Esophagus muscularis mucosa (tissue), 4 donors: Measurements from ENCODE around the gene UBQLNL. TPM values are rescaled to one million over a fixed set of nuclear protein-coding genes. Genes with fewer than 3 reads are reported as not detected.

Experiments
- DNase-seq: peaks from one replicate; pipeline ENCODE4 v3.0.0-alpha.2; 2017; ENCODE audit errors: extremely low spot score
- H3K27ac ChIP-seq, 4 donors: fragments of 200-600 bp; sonication (generic); replicated peaks in 1 of 4; 1 replicate in 3 of 4; 2 replicates in 1 of 4; pipeline ENCODE4 v1.5.1; 2016 to 2019; ENCODE audit warnings: mild to moderate bottlenecking in 1 of 4
- H3K27me3 ChIP-seq, 4 donors: fragments of 200-600 bp; sonication (generic); one replicate each; pipeline versions ENCODE4 v1.5.1 to v1.6.0; 2016 to 2019
- H3K36me3 ChIP-seq, 4 donors: fragments of 200-600 bp; sonication (generic); one replicate each; pipeline ENCODE4 v1.5.1; 2016 to 2019
- H3K4me1 ChIP-seq, 4 donors: fragments of 200-600 bp; sonication (generic); one replicate each; pipeline ENCODE4 v1.5.1; 2016 to 2019
- H3K4me3 ChIP-seq, 4 donors: fragments of 200-600 bp; sonication (generic); 1 replicate in 2 of 4; 2 replicates in 2 of 4; pipeline ENCODE4 v1.5.1; 2016 to 2019; ENCODE audit warnings: mild to moderate bottlenecking in 4 of 4, moderate library complexity in 1 of 4
- H3K9me3 ChIP-seq, 4 donors: fragments of 200-600 bp; sonication (generic); 1 replicate in 3 of 4; 2 replicates in 1 of 4; pipeline ENCODE4 v1.5.1; 2016 to 2019
- CTCF ChIP-seq, 3 experiments: fragments of 200-600 bp in 2 of 3; fragments of 450-650 bp in 1 of 3; sonication (generic) in 2 of 3; IDR thresholded peaks; one replicate each; pipeline ENCODE4 v1.5.1; 2017 to 2019; ENCODE audit warnings: antibody characterized with exemption in 3 of 3, mild to moderate bottlenecking in 2 of 3, moderate library complexity in 1 of 3
- EP300 ChIP-seq: sonication (generic); formaldehyde crosslinking; IDR thresholded peaks from one replicate; pipeline ENCODE4 v1.6.1; 2017; ENCODE audit warnings: antibody characterized with exemption
- POLR2A ChIP-seq: fragments of 450-650 bp; IDR thresholded peaks from one replicate; pipeline ENCODE4 v1.6.1; 2017; ENCODE audit warnings: antibody characterized with exemption, moderate library complexity, mild to moderate bottlenecking, low read depth
- POLR2AphosphoS5 ChIP-seq, 2 donors: sonication (generic); formaldehyde crosslinking; IDR thresholded peaks; one replicate each; pipeline ENCODE4 v1.6.1; 2017; ENCODE audit warnings: antibody characterized with exemption in 2 of 2
- WGBS: methylation state at CpG from one replicate; pipeline ENCODE4 v1.1.5; 2018; 5-methylcytosine and 5-hydroxymethylcytosine counted together
- intact Hi-C: fragments of 100-400 bp; cut with DNase I; formaldehyde crosslinking; loops from one replicate; pipeline ENCODE4 v1.15.1; 2023
- total RNA-seq, 4 donors: library from RNA; depleted of rRNA; stranded (reverse); fragments of >200 nt; gene quantifications; one replicate each; pipeline versions ENCODE4 v1.1.0 to v1.2.1, GENCODE V29; 2016

The UBQLNL gene
- under 1 TPM in 3 of 4 donors, not detected in 1; 0.19 to 0.46 (median 0.42) TPM for total RNA-seq

GRCh38 chr11:5516599-5516998, at the start of gene UBQLNL:
TSS of gene UBQLNL (minus strand) at chr11:5516699. CDS start at chr11:5516441, 258 bp downstream.
- H3K27me3 ChIP-seq: no peaks in the 10 kb centered on the region
- H3K4me3 ChIP-seq: no peak within 1 kb of the TSS
- H3K9me3 ChIP-seq: no peaks in the 10 kb centered on the region
- H3K4me1 ChIP-seq: no peaks in the 10 kb centered on the region
- DNase-seq: no peak
- H3K27ac ChIP-seq: no peak within 1 kb of the TSS
- 87% methylated on average over 2 of the region's 2 CpGs for WGBS
- intact Hi-C loops: no loop called here
- TF ChIP-seq EP300: no peak
- H3K36me3 ChIP-seq: no peaks in the 10 kb centered on the region

- Histone ChIP-seq H3K9me3 (no peaks in the 10 kb centered on the region), H3K4me1 (no peaks in the 10 kb centered on the region), H3K27ac (no peak overlapping the region), H3K27me3 (no peaks in the 10 kb centered on the region), H3K36me3 (no peaks in the 10 kb centered on the region), H3K4me3 (no peak overlapping the region)
- intact Hi-C loops: no loop called here
- no peak for TF ChIP-seq POLR2A
- TF ChIP-seq POLR2AphosphoS5 (IDR thresholded peaks at IDR 0.05): no peak
- no peak for TF ChIP-seq CTCF (IDR thresholded peaks at IDR 0.05)
- TF ChIP-seq EP300: no peak
- no peak for DNase-seq
- 62% methylated on average over 1 of the region's 1 CpG for WGBS
Measured at GRCh38 chr11:5564259-5565019, 47.9 kb upstream of the UBQLNL start.

- no peaks in the 10 kb centered on the region for H3K9me3 ChIP-seq
- H3K4me1 ChIP-seq: no peaks in the 10 kb centered on the region
- TF ChIP-seq POLR2A: no peak
- no peak for TF ChIP-seq EP300
- no peak for TF ChIP-seq POLR2AphosphoS5 (IDR thresholded peaks at IDR 0.05)
- TF ChIP-seq CTCF (IDR thresholded peaks at IDR 0.05): no peak
- no peaks in the 10 kb centered on the region for H3K36me3 ChIP-seq
- no peak overlapping the region for H3K4me3 ChIP-seq
- no peak for DNase-seq
- intact Hi-C loops: no loop called here
- no peaks in the 10 kb centered on the region for H3K27me3 ChIP-seq
- H3K27ac ChIP-seq: no peak overlapping the region
- 32% methylated on average over 3 of the region's 3 CpGs for WGBS
Measured at GRCh38 chr11:5557751-5558150, 41.3 kb upstream of the UBQLNL start.

- Histone ChIP-seq H3K4me1 (no peaks in the 10 kb centered on the region), H3K9me3 (no peaks in the 10 kb centered on the region), H3K4me3 (no peak overlapping the region), H3K27ac (no peak overlapping the region), H3K36me3 (no peaks in the 10 kb centered on the region), H3K27me3 (no peaks in the 10 kb centered on the region)
- no peak for DNase-seq
- intact Hi-C loops: no loop called here
- WGBS: 69% methylated on average over 3 of the region's 3 CpGs
- no peak for TF ChIP-seq POLR2A
- no peak for TF ChIP-seq CTCF (IDR thresholded peaks at IDR 0.05)
- no peak for TF ChIP-seq EP300
- no peak for TF ChIP-seq POLR2AphosphoS5 (IDR thresholded peaks at IDR 0.05)
Measured at GRCh38 chr11:5556596-5557188, 40.2 kb upstream of the UBQLNL start.

- TF ChIP-seq CTCF (IDR thresholded peaks at IDR 0.05) (no peak), EP300 (no peak), POLR2AphosphoS5 (IDR thresholded peaks at IDR 0.05) (no peak), POLR2A (no peak)
- H3K27me3 ChIP-seq: no peaks in the 10 kb centered on the region
- no peaks in the 10 kb centered on the region for H3K36me3 ChIP-seq
- no peak for DNase-seq
- no peaks in the 10 kb centered on the region for H3K9me3 ChIP-seq
- H3K4me1 ChIP-seq: no peaks in the 10 kb centered on the region
- intact Hi-C loops: no loop called here
- H3K27ac ChIP-seq: no peak overlapping the region
- H3K4me3 ChIP-seq: no peak overlapping the region
Measured at GRCh38 chr11:5553343-5553742, 36.8 kb upstream of the UBQLNL start.
